Natural killer cell (primary cell): ENCODE data around the gene ATP7B. TPM values are rescaled to one million over a fixed set of nuclear protein-coding genes. Genes with fewer than 3 reads are reported as not detected.
"Not testable (repeated sequence)": the region's sequence is repeated elsewhere in the genome, so short reads cannot be mapped to it uniquely, and the experiment has no call there.

Experiments used
- ATAC-seq, 3 donors: fragments of 150-1000 bp in 2 of 3; fragments of 200-7000 bp in 1 of 3; cut with Tn5 transposase; 1 replicate in 1 of 3; 2 replicates in 2 of 3; pipeline ENCODE4 v1.10.0; 2021; ENCODE audit warnings: mild to moderate bottlenecking in 2 of 3, moderate library complexity in 2 of 3
- DNase-seq, 2 donors: peaks; one replicate each; pipeline versions ENCODE4 v3.0.0 to v3.0.0-alpha.2; 2013 to 2021; ENCODE audit warnings: mixed read lengths in 1 of 2
- H3K27ac ChIP-seq: one replicate; pipeline ENCODE4 v1.5.1; 2013; ENCODE audit warnings: mild to moderate bottlenecking, low read length
- H3K27me3 ChIP-seq: one replicate; pipeline ENCODE4 v1.6.1; 2013; ENCODE audit warnings: low read length; ENCODE audit not compliant: control insufficient read depth, insufficient read depth
- H3K36me3 ChIP-seq: one replicate; pipeline ENCODE4 v1.6.1; 2013; ENCODE audit warnings: low read length; ENCODE audit not compliant: control insufficient read depth, insufficient read depth
- H3K4me1 ChIP-seq: one replicate; pipeline ENCODE4 v1.6.1; 2013; ENCODE audit warnings: low read length; ENCODE audit not compliant: control insufficient read depth, insufficient read depth
- H3K4me3 ChIP-seq: one replicate; pipeline ENCODE4 v1.5.1; 2013; ENCODE audit warnings: low read length
- H3K9me3 ChIP-seq: one replicate; pipeline ENCODE4 v1.6.1; 2013; ENCODE audit warnings: low read length; ENCODE audit not compliant: control insufficient read depth, insufficient read depth
- H3K27ac Mint-ChIP-seq, 2 donors: one replicate each; pipeline ENCODE4 v1.8.0; 2022; ENCODE audit warnings: mild to moderate bottlenecking in 2 of 2, mixed read lengths in 2 of 2, moderate library complexity in 1 of 2
- H3K27me3 Mint-ChIP-seq, 2 donors: one replicate each; pipeline ENCODE4 v1.8.0; 2022; ENCODE audit warnings: low read depth in 2 of 2, mixed read lengths in 2 of 2
- H3K36me3 Mint-ChIP-seq: one replicate; pipeline ENCODE4 v1.8.0; 2022; ENCODE audit warnings: mixed read lengths
- H3K4me1 Mint-ChIP-seq, 2 donors: one replicate each; pipeline ENCODE4 v1.8.0; 2022; ENCODE audit warnings: mixed read lengths in 2 of 2
- H3K4me3 Mint-ChIP-seq: one replicate; pipeline ENCODE4 v1.8.0; 2022; ENCODE audit warnings: mild to moderate bottlenecking, moderate library complexity, mixed read lengths
- H3K9me3 Mint-ChIP-seq, 2 donors: one replicate each; pipeline ENCODE4 v1.8.0; 2022; ENCODE audit warnings: mixed read lengths in 2 of 2
- WGBS: methylation state at CpG from one replicate; pipeline ENCODE4 v1.1.7; 2013; ENCODE audit warnings: missing lambda C conversion rate; ENCODE audit not compliant: insufficient coverage; 5-methylcytosine and 5-hydroxymethylcytosine counted together
- intact Hi-C: fragments of 100-400 bp; cut with micrococcal nuclease; formaldehyde crosslinking; loops from one replicate; pipeline ENCODE4 v1.14.2; 2022
- total RNA-seq, 4 donors: library from RNA; stranded (reverse); fragments of 120-200 nt in 1 of 4; gene quantifications; one replicate each; pipeline versions ENCODE4 v1.2.3 to v1.2.4, GENCODE V29; 2013 to 2022
- TF ChIP-seq, protein P1 (sequence below): fragments of 200-600 bp; IDR thresholded peaks from one replicate; pipeline ENCODE4 v1.8.0; 2022; ENCODE audit warnings: antibody characterized with exemption

ATP7B gene
- total RNA-seq, 3 donors from 2014 or later (not counting 1 experiment from before 2014, with no cell fraction given), result 0.45 to 0.64 (median 0.58) TPM

GRCh38 chr13:51988988-51989618, 22.1 kb downstream of the ATP7B start:
- H3K27ac Mint-ChIP-seq, result no peak overlapping the region
- no peak overlapping the region for H3K4me3 ChIP-seq
- no peaks in the 10 kb centered on the region for H3K36me3 ChIP-seq
- peaks cover 21 to 51% of the 10 kb centered on the region in 2 donors for H3K27me3 Mint-ChIP-seq
- no peaks in the 10 kb centered on the region for H3K9me3 ChIP-seq
- H3K4me3 Mint-ChIP-seq, result no peak overlapping the region
- DNase-seq, result no peak
- no peaks in the 10 kb centered on the region for H3K36me3 Mint-ChIP-seq
- H3K4me1 Mint-ChIP-seq, result no peaks in the 10 kb centered on the region
- H3K27me3 ChIP-seq, result no peaks in the 10 kb centered on the region
- no peak overlapping the region for H3K27ac ChIP-seq
- 100% methylated on average over 3 of the region's 3 CpGs for WGBS
- H3K4me1 ChIP-seq, result no peaks in the 10 kb centered on the region
- no peaks in the 10 kb centered on the region for H3K9me3 Mint-ChIP-seq
- TF ChIP-seq, protein P1, sequence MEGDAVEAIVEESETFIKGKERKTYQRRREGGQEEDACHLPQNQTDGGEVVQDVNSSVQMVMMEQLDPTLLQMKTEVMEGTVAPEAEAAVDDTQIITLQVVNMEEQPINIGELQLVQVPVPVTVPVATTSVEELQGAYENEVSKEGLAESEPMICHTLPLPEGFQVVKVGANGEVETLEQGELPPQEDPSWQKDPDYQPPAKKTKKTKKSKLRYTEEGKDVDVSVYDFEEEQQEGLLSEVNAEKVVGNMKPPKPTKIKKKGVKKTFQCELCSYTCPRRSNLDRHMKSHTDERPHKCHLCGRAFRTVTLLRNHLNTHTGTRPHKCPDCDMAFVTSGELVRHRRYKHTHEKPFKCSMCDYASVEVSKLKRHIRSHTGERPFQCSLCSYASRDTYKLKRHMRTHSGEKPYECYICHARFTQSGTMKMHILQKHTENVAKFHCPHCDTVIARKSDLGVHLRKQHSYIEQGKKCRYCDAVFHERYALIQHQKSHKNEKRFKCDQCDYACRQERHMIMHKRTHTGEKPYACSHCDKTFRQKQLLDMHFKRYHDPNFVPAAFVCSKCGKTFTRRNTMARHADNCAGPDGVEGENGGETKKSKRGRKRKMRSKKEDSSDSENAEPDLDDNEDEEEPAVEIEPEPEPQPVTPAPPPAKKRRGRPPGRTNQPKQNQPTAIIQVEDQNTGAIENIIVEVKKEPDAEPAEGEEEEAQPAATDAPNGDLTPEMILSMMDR, result no peak
- intact Hi-C loops, result no loop called here
- ATAC-seq, result no peak

- not testable (repeated sequence) for H3K4me1 Mint-ChIP-seq
Measured at GRCh38 chr13:51984904-51985303, 26.3 kb downstream of the ATP7B start.

DNA sequence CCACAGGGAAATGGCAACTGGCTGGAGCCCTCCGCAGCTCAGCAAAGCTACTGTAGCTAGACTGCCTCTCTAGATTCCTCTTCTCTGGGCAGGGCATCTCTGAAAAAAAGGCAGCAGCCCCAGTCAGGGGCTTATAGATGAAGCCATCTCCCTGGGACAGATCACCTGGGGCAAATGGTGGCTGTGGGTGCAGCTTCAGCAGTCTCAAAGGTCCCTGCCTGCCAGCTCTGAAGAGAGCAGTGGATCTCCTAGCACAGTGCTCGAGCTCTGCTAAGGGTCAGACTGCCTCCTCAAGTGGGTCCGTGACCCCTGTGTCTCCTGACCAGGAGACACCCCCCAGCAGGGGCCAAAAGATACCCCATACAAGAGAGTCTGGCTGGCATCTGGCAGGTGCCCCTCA, 28.0 kb downstream of the ATP7B start:
- H3K27ac Mint-ChIP-seq, DNase-seq, H3K27me3 ChIP-seq, H3K36me3 ChIP-seq, H3K27ac ChIP-seq, H3K9me3 ChIP-seq, H3K4me1 Mint-ChIP-seq, ATAC-seq, H3K4me3 Mint-ChIP-seq, H3K4me3 ChIP-seq, intact Hi-C loops, H3K4me1 ChIP-seq, H3K36me3 Mint-ChIP-seq, H3K9me3 Mint-ChIP-seq: not testable (repeated sequence)
- H3K27me3 Mint-ChIP-seq, result peaks cover 23 to 36% of the 10 kb centered on the region in 2 donors
- WGBS, result 92% methylated on average over 3 of the region's 3 CpGs

More at GRCh38 chr13:51984904-51985303, 26.3 kb downstream of the ATP7B start:
- H3K27ac Mint-ChIP-seq, H3K4me3 ChIP-seq, ATAC-seq, DNase-seq, H3K27ac ChIP-seq, H3K4me3 Mint-ChIP-seq, H3K36me3 Mint-ChIP-seq, H3K9me3 ChIP-seq, H3K9me3 Mint-ChIP-seq, intact Hi-C loops, H3K27me3 ChIP-seq, H3K4me1 ChIP-seq, H3K36me3 ChIP-seq: not testable (repeated sequence)
- H3K27me3 Mint-ChIP-seq, result peaks cover 23 to 40% of the 10 kb centered on the region in 2 donors
- WGBS, result 98% methylated on average over 4 of the region's 4 CpGs

- Histone ChIP-seq H3K4me1 (no peaks in the 10 kb centered on the region), H3K4me3 (no peak overlapping the region), H3K27me3 (no peaks in the 10 kb centered on the region), H3K9me3 (no peaks in the 10 kb centered on the region), H3K36me3 (no peaks in the 10 kb centered on the region), H3K27ac (no peak overlapping the region)
- Mint-ChIP-seq H3K4me3 (no peak overlapping the region), H3K36me3 (no peaks in the 10 kb centered on the region), H3K27me3 (peaks cover 13 to 17% of the 10 kb centered on the region in 2 donors), H3K9me3 (no peaks in the 10 kb centered on the region), H3K27ac (no peak overlapping the region), H3K4me1 (no peaks in the 10 kb centered on the region)
- intact Hi-C loops, result no loop called here
- TF ChIP-seq, protein P1, result no peak
- ATAC-seq (no peak), DNase-seq (no peak)
- WGBS, result 91% methylated on average over 3 of the region's 4 CpGs
Measured at GRCh38 chr13:51981355-51981754, 29.9 kb downstream of the ATP7B start.
